B cell (primary cell): ENCODE measurements around the gene SERPINI1.

Experiments
- EZH2 ChIP-seq: IDR thresholded peaks from 2 replicates; pipeline ENCODE4 v1.6.1; 2012; ENCODE audit warnings: borderline replicate concordance, low read depth, mild to moderate bottlenecking, moderate library complexity, low read length; ENCODE audit not compliant: insufficient read depth, poor library complexity, severe bottlenecking
- TF ChIP-seq, protein P1 (sequence below): fragments of 200-600 bp; IDR thresholded peaks from one replicate; pipeline ENCODE4 v1.8.0; 2022; ENCODE audit warnings: antibody characterized with exemption, mild to moderate bottlenecking

DNA sequence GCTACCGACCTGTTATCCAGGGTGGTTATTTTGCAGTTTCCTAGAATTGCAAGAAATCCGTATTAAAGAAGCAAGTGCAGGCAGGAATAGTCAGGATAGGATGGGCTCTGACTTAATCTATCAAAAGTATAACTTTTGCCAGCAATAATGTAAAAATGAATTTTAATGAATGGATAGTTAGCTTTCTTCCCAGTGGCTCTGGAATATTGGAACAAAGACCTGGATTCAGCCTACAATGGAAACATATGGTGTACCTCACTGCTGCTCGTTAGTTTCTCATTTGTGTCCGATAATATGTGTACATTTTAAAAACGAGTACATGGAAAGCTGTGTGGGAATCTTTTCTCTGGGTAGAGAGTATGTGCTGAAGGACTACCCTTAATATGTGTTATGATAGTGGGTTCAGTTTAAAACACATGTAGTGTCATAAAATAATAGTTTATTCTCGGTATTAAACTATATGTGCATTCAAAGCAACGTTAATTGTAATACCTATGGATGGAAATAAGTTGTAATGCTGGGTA, 805 bp downstream of the SERPINI1 start:
- TF ChIP-seq, protein P1, sequence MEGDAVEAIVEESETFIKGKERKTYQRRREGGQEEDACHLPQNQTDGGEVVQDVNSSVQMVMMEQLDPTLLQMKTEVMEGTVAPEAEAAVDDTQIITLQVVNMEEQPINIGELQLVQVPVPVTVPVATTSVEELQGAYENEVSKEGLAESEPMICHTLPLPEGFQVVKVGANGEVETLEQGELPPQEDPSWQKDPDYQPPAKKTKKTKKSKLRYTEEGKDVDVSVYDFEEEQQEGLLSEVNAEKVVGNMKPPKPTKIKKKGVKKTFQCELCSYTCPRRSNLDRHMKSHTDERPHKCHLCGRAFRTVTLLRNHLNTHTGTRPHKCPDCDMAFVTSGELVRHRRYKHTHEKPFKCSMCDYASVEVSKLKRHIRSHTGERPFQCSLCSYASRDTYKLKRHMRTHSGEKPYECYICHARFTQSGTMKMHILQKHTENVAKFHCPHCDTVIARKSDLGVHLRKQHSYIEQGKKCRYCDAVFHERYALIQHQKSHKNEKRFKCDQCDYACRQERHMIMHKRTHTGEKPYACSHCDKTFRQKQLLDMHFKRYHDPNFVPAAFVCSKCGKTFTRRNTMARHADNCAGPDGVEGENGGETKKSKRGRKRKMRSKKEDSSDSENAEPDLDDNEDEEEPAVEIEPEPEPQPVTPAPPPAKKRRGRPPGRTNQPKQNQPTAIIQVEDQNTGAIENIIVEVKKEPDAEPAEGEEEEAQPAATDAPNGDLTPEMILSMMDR, result no peak
- TF ChIP-seq EZH2, result no peak
